Measurements from ENCODE around the gene DYNC1I2. TPM values are rescaled to one million over a fixed set of nuclear protein-coding genes. Genes with fewer than 3 reads are reported as not detected.

Gene DYNC1I2
- 10 to 100 TPM; 54.8 to 67.8 TPM for total RNA-seq

DNA sequence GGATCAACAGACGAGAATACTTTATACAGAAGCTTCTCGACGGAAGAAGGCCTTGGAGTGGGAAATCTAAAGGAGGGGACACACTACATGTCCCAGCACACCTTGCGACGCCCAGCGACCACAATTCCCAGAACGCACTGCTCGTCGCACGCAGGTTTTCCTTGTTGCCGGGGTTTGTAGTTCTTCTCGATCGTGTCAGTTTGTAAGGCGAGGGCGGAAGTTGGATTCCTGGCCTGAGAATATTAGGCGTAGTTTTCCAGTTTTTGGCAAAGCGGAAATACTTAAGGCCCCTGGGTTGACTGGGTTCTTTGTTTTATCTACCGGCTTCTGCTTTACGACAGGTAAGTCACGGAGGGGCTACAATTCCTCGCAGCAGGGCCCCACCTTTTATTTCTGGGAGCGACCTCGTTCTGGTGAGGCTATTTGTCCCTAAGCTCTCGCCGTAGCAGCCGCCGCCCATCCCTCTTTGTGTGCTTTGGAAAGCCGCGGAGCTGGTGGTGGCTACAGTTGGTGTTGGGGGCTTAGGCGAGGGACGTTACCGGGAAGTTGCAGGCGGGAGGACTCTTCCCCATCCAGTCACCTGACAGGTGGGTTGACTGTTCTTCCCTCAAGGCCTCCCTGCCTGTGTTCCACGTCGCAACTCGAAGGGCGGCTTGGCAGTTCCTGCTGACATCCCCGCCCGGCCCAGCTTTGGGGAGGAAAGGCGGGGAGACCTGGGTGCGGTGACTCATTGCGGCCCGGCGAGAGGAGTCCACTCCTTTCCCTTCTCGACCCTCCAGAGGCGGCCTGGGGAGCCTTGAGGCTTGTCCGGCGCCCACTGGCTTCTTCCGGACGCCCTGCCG is at the start of gene DYNC1I2:
TSS of gene DYNC1I2 (plus strand) at position 183 of the 842 bp plus-strand sequence. CDS start 2,687 bp downstream, outside the sequence.
- peak; percentile 96 for DNase-seq (ENCODE audit: low spot score)
- TF ChIP-seq CTCF (IDR thresholded peaks at IDR 0.05), result no peak
- Histone ChIP-seq H3K27ac (peak within 1 kb of the TSS; percentile 79 to 85), H3K4me3 (peak within 1 kb of the TSS; percentile 70 to 82), H3K27me3 (no peaks in the 10 kb centered on the region), H3K9me3 (no peaks in the 10 kb centered on the region), H3K36me3 (peaks cover 6% of the 10 kb centered on the region), H3K4me1 (peaks cover 0 to 17% of the 10 kb centered on the region in 2 donors)

DNA sequence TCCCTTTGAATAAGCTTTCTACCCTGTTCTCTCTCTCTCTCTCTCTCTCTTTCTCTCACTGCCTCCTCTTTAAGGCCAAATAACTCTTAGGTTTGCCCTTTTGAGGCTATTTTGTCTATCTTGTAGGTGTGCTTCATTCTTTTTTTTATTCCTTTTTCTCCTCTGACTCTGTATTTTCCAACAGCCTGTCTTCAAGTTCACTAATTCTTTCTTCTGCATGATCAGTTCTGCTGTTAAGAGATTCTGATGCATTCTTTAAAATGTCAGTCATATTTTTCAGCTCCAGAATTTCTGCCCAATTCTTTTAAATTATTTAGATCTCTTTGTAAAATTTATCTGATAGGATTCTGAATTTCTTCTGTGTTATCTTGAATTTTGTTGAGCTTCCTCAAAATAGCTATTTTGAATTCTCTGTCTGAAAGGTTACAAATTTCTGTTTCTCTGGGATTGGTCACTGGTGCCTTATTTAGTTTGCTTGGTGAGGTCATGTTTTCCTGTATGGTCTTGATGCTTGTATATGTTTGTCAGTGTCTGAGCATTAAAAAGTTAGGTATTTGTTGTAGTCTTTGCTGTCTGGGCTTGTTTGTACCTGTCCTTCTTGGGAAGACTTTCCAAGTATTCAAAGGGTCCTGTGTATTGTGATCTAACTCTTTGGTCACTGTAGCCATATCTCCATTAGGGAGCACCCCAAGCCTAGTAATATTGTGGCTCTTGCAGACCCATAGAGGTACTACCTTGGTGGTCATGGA is 35.4 kb upstream of the DYNC1I2 start:
- Histone ChIP-seq H3K4me1 (no peaks in the 10 kb centered on the region), H3K9me3 (peaks cover 0 to 5% of the 10 kb centered on the region in 2 donors)

GRCh38 chr2:171652416-171652785 is 34.9 kb upstream of the DYNC1I2 start:
- Histone ChIP-seq H3K4me1 (no peaks in the 10 kb centered on the region), H3K9me3 (peaks cover 0 to 5% of the 10 kb centered on the region in 2 donors), H3K4me3 (no peak overlapping the region), H3K27ac (no peak overlapping the region), H3K27me3 (no peaks in the 10 kb centered on the region), H3K36me3 (no peaks in the 10 kb centered on the region)
- TF ChIP-seq CTCF (IDR thresholded peaks at IDR 0.05), result no peak
- DNase-seq (ENCODE audit: low spot score), result no peak

More for the DNA sequence above, 35.4 kb upstream of the DYNC1I2 start:
- H3K4me3 ChIP-seq, result no peak overlapping the region
- DNase-seq (ENCODE audit: low spot score), result no peak
- no peaks in the 10 kb centered on the region for H3K27me3 ChIP-seq
- TF ChIP-seq CTCF (IDR thresholded peaks at IDR 0.05), result no peak
- no peak overlapping the region for H3K27ac ChIP-seq
- H3K36me3 ChIP-seq, result no peaks in the 10 kb centered on the region

- Histone ChIP-seq H3K27me3 (no peaks in the 10 kb centered on the region), H3K4me1 (no peaks in the 10 kb centered on the region), H3K4me3 (no peak overlapping the region), H3K36me3 (no peaks in the 10 kb centered on the region), H3K27ac (no peak overlapping the region), H3K9me3 (peaks cover 0 to 5% of the 10 kb centered on the region in 2 donors)
- DNase-seq (ENCODE audit: low spot score), result no peak
- no peak for TF ChIP-seq CTCF (IDR thresholded peaks at IDR 0.05)
These were observed 31.7 kb upstream of the DYNC1I2 start for GRCh38 chr2:171655586-171655985.

DNA sequence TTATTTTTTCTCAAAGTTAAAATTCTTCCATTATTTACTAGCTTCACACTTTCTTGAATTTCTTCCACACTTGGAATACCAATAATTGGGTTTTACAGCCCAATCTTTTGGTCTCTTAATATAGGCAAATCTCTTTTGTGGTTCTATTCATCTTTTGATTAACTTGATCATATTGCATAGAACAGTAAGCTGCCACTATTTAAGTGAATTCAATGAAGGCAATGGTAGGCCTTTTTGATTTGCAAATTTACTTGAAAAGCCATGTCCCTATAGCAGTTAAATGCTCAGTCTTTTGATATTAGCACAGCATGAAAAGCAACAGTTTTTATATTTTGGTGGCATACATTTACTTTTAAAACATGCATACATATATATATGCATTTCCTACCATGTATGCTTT is 20.2 kb upstream of the DYNC1I2 start:
- Histone ChIP-seq H3K36me3 (no peaks in the 10 kb centered on the region), H3K9me3 (no peaks in the 10 kb centered on the region), H3K4me3 (no peak overlapping the region), H3K27me3 (no peaks in the 10 kb centered on the region), H3K4me1 (no peaks in the 10 kb centered on the region), H3K27ac (no peak overlapping the region)
- no peak for TF ChIP-seq CTCF (IDR thresholded peaks at IDR 0.05)
- DNase-seq (ENCODE audit: low spot score), result no peak

Data from right atrium auricular region (tissue), 2 donors.